Activated CD4-positive, alpha-beta T cell treated with anti-CD3 and anti-CD28 coated beads for 24 hours (primary cell): ENCODE measurements around the gene RPL22L1.
"Not testable (repeated sequence)": the region's sequence is repeated elsewhere in the genome, so short reads cannot be mapped to it uniquely, and the experiment has no call there.

Experiments used
- DNase-seq, 2 donors: peaks; one replicate each; pipeline ENCODE4 v3.0.0-alpha.2; 2020; ENCODE audit warnings: low read depth in 2 of 2

The RPL22L1 gene

DNA sequence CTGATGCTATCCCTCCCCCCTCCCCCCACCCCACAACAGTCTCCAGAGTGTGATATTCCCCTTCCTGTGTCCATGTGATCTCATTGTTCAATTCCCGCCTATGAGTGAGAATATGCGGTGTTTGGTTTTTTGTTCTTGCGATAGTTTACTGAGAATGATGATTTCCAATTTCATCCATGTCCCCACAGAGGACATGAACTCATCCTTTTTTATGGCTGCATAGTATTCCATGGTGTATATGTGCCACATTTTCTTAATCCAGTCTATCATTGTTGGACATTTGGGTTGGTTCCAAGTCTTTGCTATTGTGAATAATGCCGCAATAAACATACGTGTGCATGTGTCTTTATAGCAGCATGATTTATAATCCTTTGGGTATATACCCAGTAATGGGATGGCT lies 8.7 kb upstream of the RPL22L1 start:
- not testable (repeated sequence) for DNase-seq

DNA sequence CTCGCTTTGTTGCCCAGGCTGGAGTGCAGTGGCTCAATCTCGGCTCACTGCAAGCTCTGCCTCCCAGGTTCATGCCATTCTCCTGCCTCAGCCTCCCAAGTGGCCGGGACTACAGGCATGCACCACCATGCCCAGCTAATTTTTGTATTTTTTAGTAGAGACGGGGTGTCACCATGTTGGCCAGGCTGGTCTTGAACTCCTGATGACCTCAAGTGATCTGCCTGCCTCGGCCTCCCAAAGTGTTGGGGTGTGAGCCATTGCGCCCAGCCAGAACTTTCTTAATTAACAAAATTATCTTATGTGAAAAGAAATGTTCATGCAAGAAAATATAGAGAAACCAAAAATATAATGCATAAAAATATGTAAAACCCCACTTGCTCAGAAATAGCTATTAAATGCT lies 7.3 kb upstream of the RPL22L1 start:
- not testable (repeated sequence) for DNase-seq

DNA sequence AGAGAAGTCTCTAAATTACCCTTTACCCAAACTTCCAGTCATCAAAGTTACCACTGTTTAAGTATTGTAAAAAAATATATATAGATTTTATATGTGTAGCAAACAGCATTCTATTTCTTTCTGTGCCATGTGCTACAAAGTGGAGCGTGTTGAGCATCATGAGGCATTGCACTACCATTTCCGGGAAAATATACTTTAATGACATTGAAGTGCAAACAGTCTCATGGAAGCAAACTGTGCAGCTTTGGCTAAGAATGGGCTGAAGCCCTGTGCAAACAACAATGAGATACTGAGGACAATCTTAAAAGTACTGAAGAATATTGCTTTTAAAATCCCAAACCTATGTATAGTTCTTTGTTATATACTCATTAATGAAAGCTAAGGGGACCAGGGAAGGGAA lies 6.5 kb upstream of the RPL22L1 start:
- no peak for DNase-seq

DNA sequence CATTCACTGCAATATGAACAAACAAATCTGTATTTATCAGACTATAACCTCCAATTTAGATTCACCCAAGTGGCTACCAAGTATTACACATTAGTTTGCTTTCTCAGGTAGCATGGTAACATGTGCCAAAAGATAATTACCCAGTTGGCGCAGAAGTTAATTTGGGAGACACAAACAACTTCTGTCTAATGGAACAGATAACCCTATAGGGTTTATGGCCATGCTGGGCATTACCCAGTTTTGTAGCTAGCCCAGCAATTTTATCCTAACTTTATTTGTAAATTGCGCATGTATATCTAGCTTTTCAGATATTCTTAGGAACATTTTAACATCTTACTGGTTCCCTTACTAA lies 780 bp downstream of the RPL22L1 start:
- DNase-seq = no peak

DNA sequence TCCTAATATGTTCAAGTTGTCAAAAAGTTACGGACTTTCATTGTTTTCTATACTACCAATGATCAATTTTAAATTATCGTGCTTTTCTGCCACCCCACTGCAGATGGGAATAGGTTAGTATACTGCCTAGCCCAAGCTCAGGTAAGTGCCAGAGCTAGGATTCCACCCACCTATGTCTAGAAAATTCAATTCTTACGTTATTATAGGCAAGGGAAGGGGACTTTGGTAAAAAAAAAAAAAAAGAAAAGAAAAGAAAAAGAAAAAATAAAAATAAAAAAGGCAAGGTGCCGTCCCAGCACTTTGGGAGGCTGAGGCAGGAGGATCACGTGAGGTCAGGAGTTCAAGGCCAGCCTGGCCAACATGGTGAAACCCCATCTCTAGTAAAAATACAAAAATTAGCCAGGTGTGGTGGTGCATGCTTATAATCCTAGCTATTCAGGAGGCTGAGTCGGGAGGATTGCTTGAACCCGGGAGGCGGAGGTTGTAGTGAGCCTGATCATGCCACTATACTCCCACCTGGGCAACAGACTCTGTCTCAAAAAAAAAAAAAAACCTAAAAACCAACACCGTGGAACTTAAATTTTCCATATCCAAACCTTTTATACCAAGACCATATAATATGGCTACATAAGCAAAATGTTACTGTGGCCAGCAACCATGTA lies 1.3 kb downstream of the RPL22L1 start:
- no peak for DNase-seq

DNA sequence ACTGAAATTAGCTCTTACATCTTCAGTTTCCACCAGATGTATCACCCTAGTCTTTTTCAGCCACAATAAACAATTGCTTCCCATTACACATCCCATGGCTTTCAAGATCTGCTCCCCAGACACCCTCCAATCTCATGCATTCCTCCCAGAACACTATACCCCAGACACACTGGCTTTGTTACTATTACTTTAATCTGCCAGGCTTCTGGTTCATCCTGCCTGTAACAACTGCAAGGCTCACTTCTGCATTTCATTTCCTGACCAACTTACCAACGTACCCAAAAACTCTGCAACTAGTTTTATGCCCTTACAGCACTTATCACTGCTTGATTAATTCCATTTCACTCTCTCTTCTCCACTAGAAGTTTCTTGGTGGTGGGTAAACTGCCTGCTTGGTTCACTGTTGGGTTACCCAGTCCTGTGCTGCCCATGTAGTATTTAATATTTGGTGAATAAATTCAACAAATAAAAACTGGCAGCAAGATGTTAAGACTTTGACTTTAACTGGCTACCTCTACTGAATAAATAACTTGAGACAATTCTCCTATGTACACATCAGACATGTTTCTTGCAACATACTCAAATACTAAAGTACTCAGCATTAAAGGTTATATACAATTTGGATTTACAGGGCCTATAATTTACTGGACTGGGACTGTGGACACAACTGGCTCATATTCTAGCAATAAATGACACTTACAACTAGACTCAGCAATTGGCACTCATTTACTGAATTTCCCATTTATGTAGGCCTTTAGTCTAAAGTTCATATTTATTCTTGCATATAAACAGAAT lies 2.7 kb downstream of the RPL22L1 start:
- no peak for DNase-seq

DNA sequence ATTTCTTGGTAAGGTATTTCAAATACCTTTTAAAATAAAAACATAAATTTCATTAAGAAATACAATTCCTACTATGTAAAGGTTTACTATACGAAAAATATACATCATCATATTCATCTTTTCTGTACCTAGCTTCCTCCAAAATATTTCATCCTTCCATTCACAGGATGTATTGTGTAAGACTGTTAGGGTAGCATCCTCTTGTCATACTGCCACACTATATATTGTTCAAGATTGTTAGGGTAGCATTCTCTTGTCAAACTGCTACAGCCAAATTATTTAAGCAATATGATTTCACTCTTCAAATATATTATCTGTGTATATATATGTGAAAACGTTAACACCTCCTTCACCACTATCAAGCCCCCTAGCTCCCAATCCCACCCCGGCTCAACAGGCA lies 3.5 kb downstream of the RPL22L1 start:
- DNase-seq = no peak

DNA sequence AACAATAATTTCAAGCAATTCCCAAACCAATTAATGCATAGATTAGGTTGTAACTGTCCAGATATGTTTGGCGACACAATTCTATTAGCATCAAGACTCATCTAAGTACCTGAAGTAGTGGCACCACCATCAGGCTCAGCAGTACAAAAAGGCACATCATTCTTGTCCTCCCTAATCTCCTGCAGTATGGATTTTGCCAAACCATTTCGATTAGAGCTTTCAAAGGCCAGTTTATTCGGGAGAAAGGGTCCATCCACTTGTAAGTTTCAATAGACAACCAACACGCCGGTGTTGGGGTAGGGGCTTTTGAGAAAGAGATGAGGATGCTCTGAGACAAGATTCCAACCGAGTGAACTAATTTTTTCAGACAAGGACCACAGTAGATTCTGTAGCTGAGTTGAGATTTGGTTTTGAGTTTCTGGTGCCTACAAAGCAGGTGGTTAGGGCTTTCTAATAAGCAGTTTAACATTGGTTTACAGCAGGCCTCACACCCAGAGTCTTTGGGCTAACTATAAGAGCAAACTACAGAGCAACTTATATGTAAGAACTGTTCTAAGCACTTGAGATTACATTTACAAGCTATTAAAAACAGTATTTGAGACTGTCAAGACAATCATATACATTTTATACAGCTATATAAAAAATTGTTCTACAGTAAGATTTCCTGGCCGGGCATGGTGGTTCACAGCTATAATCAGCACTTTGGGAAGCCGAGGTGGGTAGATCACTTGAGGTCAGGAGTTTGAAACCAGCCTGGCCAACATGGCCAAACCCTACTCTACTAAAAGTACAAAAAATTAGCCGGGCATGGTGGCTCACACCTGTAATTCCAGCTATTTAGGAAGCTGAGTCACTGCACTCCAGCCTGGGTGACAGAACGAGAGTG lies 4.5 kb downstream of the RPL22L1 start:
- DNase-seq = no peak

DNA sequence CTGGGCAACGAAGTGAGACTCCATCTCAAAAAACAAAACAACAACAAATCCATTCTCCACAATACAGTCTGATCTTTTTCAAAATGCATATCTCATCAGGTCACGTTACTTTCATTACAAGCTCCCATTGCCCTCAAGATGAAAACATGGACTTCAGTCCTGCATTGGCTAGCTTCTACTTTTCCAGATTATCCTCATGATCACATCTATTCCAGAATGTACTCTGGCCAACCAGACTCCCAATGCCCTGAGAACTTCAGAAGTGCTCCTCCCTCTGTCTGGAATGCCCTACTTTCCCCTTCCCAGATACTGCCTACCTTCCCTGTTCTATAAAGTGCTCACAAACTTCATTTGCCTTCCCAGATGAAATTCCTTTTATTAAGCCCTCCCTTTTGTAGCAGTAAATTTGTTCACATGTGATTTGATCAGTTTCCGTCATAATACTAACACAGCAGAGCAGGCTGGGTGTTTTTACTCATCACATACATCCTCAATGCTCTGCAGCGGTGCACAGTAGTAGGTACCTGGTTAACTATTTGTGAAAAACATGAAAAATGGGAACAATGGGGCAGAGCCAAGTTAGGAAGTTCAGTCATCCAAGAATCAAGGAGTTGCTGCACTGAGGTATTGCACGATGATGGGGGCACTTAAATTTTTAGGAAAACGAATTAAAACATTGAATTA lies 5.3 kb downstream of the RPL22L1 start:
- DNase-seq = no peak

DNA sequence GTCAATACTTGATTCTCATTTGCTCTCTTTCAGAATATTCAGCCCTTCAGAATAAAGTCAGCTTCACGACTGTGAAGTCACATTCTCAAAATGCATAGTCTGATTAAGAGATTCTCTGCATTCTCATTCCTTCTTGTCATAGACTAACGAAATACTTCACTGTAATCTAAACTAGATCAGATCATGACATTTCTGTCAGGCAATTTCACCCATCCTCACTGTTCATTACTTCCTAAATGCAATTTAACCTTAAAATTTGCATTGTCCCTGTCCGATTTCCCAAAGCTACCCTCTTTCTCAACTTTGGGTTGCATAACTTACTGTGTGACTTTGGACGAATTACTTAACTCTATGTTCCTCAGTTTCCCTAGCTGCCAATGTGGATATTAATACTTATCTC lies 6.2 kb downstream of the RPL22L1 start:
- DNase-seq = no peak

DNA sequence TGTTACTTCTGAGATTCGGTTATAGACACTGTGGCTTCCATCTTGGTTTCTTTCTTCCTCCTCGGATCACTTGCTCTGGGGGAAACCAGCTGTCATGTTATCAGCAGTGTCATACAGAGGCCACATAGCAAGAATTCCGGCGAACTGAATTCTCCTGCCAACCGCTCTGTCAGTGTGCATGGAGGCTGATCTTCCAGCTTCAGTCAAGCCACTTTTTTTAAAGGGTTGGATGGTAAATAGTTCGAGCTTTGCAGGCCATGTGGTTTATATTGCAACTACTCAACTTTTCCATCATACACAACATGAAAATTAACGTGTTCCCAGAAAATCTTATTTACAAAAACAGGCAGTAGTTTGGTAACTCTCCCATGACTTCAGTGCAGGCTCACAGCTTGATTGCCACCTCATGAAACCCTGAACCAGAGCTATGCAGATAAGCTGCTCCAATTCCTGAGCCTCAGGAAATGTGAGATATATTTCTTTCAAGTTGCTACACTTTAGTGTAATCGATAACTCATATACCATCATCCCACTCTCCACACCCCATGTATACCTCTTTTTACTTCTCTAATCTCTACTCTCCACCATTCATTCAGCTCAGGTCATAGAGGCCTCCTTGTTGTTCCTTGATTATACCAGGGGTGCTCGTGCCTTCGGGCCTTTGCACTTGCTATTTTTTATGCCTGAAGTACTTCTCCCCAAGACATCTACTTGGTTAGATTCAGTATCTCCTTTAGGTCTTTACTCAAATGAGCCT lies 7.2 kb downstream of the RPL22L1 start:
- DNase-seq = no peak

DNA sequence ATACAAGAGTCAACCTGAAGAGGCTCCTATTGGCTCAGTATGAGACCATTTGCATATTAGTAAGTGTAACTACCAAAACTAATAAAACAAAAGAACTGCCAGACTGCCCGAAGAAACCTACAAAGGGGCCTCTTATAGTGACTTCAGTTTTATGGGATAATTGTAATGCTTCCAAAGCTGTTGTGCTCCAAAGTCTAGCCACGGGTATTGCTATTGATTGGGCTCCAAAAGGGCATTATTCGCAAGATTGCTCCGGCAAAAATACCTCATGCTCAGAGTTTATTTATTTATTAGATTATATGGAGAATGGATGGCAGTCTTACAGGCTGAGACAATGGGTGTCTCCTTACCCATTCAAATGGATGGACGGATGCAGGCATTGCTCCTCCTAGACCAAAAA lies 11.4 kb downstream of the RPL22L1 start:
- DNase-seq = no peak

DNA sequence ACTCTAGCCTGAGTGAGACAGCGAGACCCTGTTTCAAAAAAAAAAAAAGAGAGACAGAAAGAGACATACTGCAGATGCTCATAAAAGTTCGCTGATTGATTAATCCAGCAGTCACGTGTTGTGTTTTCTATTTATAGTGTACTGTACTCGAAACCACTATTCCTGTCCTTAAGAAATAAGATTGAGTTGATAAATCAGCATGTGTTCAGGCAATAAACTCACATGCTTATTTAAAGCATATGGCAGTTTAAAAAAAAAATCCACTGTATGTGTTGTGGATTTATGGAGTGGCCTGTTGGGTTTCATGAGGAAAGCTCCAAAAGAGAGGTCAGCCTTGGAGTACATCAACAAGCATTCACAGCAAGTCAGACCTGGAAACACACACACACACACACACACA lies 17.7 kb downstream of the RPL22L1 start:
- DNase-seq = no peak

DNA sequence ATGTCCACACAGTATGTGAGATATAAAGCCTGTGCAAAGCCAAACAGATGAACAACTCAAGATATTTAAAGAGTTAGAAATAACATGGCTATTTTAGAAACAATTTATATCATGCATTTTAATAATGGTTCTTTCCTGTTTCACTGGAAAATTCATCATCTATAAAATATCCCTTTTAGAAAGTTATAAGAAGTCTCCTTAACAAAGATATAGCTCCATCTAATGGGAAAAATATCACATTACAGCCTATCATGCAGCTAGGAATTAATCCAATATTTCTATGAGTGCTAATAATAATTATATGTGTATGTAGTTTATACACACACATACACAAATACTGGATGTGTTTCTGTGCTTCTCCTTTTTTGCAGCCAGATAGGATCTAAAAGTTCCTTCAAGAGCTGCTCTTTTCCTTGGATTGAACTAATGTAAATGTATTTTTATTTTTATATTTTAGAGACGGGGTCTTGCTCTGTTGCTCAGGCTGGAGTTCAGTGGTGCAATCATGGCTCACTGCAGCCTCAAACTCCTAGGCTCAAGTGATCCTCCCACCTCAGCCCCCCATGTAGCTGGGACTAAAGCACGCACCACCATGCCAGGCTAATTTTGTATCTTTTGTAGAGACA lies 21.6 kb downstream of the RPL22L1 start:
- DNase-seq = no peak

DNA sequence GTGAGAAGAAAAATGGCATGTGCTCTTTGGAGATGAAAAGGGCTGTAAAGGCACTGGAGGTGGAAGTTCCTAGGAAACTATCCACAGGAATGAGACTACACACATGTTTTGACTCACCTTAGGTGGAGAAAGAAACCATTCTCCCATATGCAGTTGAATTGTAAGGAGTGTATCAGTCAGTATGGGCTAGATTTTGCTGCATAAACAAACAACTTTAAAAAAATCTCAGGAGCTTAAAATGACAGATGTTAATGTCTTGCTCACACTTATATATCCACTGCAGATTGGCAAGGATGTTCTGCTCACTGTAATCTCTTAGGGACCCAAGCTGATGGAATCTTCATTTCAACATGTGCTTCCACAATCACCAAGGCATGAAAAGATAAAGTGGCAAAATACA lies 25.6 kb downstream of the RPL22L1 start:
- DNase-seq = no peak

DNA sequence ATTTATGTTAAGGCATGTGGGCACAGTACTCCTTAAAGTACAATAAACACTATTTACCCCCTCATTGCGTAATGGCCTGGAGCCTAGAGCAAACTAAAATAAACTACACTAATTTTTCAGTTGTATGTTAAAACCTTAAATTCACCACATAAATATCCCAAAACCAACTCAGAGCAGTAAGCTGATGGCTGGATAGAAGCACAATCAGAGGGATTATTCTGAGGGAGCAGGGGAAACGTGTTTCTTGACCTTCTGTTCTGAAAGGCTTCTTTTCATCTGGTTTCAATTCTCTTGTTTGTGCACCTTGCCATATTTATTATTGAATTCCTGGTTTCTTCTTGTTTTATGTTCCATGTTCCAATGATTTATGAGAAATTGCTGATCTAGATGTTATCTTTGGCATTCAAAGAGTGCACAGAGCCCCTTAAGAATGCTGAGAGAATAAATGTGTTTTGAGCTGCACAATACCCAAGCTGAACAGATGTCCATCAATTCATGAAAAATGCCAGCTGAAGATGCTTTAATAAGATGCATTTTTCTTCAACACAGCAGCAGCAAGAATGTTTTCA lies 29.6 kb downstream of the RPL22L1 start:
- no peak for DNase-seq

DNA sequence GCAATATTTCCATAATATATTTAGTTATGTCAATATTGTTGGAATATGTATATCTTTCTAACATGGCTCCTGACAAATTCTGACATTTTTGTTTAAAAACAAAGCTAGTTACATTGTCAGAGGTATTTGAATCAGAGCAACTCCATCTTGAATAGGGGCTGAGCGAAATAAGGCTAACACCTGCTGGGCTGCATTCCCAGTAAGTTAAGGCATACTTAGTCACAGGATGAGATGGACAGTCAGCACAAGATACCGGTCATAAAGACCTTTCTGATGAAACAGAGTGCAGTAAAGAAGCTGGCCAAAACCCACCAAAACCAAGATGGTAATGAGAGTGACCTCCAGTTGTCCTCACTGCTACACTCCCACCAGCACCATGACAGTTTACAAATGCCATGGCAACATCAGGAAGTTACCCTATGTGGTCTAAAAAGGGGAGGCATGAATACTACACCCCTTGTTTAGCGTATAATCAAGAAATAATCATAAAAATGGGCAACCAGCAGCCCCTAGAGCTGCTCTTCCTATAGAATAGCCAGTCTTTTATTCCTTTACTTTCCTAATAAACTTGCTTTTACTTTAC lies 30.4 kb downstream of the RPL22L1 start:
- DNase-seq = no peak

DNA sequence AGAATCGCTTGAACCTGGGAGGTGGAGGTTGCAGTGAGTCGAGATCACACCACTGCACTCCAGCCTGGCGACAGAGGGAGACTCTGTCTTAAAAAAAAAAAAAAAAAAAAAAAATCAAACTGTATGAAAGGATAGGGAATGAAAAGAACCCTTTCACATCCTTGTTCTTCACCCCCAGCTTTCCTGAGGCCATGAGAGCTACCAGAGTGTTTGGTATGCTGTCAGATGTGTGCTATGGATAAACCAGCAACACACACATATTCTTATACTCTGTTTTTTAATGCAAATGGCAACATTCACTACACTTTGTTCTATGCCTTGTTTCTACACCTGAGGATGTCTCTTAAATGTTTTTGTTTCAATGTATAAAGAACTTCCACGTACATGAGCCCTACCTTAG lies 33.5 kb downstream of the RPL22L1 start:
- no peak for DNase-seq

DNA sequence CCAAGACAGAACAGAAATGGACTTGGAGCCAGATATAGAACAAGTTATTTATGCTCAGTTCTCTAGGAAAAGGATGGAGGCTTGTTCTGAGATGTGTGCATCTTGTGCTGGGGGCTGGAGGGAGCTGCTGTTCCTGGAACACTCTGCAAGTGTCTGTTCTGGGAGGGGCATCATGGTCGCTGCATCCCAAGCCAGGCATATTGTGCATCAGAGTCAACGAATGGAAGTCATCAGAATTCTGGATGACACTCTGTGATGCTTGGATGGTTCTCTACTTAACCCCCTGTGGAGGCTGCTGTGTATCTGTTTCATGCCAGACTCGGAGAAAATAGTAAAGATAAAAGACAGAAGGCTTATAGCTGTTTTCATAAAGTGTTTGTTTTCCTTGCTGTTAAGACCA lies 34.7 kb downstream of the RPL22L1 start:
- no peak for DNase-seq

DNA sequence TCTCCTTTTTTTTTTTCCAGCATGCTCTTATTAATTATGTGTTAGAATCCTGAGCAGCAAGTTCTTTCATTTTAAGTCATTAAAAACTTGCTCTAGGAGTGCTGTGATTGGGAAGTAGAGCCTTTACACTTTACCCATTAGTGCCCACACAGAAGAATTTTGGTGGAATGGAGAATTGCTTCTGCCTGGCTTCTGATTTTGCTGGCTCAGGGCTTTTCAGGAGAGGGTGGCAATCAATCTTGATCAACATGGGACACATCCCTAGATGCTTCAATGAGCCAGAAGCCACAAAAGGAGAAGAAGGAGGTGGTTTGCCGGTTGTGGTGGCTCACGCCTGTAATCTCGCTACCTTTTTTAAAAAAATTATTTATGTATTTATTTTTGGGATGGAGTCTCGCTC lies 39.4 kb downstream of the RPL22L1 start:
- DNase-seq = no peak
